Osteocyte (in vitro differentiated cells): Measurements from ENCODE around the gene BMP7. TPM values are rescaled to one million over a fixed set of nuclear protein-coding genes. Genes with fewer than 3 reads are reported as not detected.

Experiments used
- DNase-seq: peaks from one replicate; pipeline ENCODE4 v3.0.0; 2021; ENCODE audit warnings: mixed read lengths; ENCODE audit not compliant: unreplicated experiment; ENCODE audit errors: extremely low spot score
- H3K27ac Mint-ChIP-seq: one replicate; pipeline ENCODE4 v1.8.0; 2021; ENCODE audit warnings: mild to moderate bottlenecking, mixed read lengths; ENCODE audit not compliant: unreplicated experiment
- H3K27me3 Mint-ChIP-seq: one replicate; pipeline ENCODE4 v1.8.0; 2021; ENCODE audit warnings: mixed read lengths; ENCODE audit not compliant: unreplicated experiment
- H3K36me3 Mint-ChIP-seq: one replicate; pipeline ENCODE4 v1.8.0; 2021; ENCODE audit warnings: mixed read lengths; ENCODE audit not compliant: unreplicated experiment
- H3K4me1 Mint-ChIP-seq: one replicate; pipeline ENCODE4 v1.8.0; 2021; ENCODE audit warnings: mixed read lengths; ENCODE audit not compliant: unreplicated experiment
- H3K4me3 Mint-ChIP-seq: one replicate; pipeline ENCODE4 v1.8.0; 2021; ENCODE audit warnings: mild to moderate bottlenecking, moderate library complexity, mixed read lengths; ENCODE audit not compliant: unreplicated experiment
- H3K9me3 Mint-ChIP-seq: one replicate; pipeline ENCODE4 v1.8.0; 2021; ENCODE audit warnings: mixed read lengths; ENCODE audit not compliant: unreplicated experiment
- CTCF ChIP-seq: fragments of 200-600 bp; sonication (generic); IDR thresholded peaks from 2 replicates; pipeline ENCODE4 v1.5.0; 2021; ENCODE audit warnings: antibody characterized with exemption, mild to moderate bottlenecking, moderate library complexity
- total RNA-seq: library from RNA; stranded (reverse); gene quantifications from 2 replicates; pipeline ENCODE4 v1.2.1, GENCODE V29; 2021

The BMP7 gene
- total RNA-seq, 1 donor from 2014 or later, result not detected

- Mint-ChIP-seq H3K4me3 (no peak overlapping the region), H3K27ac (no peak overlapping the region), H3K9me3 (peaks cover 4% of the 10 kb centered on the region), H3K4me1 (no peaks in the 10 kb centered on the region), H3K36me3 (no peaks in the 10 kb centered on the region), H3K27me3 (peaks cover 78% of the 10 kb centered on the region)
- TF ChIP-seq CTCF, result no peak
- no peak for DNase-seq
Observed at GRCh38 chr20:57148263-57148662, 118.2 kb downstream of the BMP7 start.

GRCh38 chr20:57147185-57147584 lies 119.3 kb downstream of the BMP7 start:
- no peak overlapping the region for H3K4me3 Mint-ChIP-seq
- H3K27ac Mint-ChIP-seq, result no peak overlapping the region
- peaks cover 4% of the 10 kb centered on the region for H3K9me3 Mint-ChIP-seq
- H3K4me1 Mint-ChIP-seq, result no peaks in the 10 kb centered on the region
- no peak for DNase-seq
- TF ChIP-seq CTCF, result no peak
- H3K36me3 Mint-ChIP-seq, result no peaks in the 10 kb centered on the region
- peaks cover 78% of the 10 kb centered on the region for H3K27me3 Mint-ChIP-seq

- no peak overlapping the region for H3K4me3 Mint-ChIP-seq
Observed at GRCh38 chr20:57146155-57146554, 120.3 kb downstream of the BMP7 start.

GRCh38 chr20:57145089-57145631 lies 121.3 kb downstream of the BMP7 start:
- Mint-ChIP-seq H3K36me3 (no peaks in the 10 kb centered on the region), H3K4me3 (no peak overlapping the region), H3K27ac (no peak overlapping the region), H3K27me3 (peaks cover 69% of the 10 kb centered on the region), H3K9me3 (no peaks in the 10 kb centered on the region), H3K4me1 (no peaks in the 10 kb centered on the region)
- TF ChIP-seq CTCF, result no peak
- DNase-seq, result no peak

More at GRCh38 chr20:57146155-57146554, 120.3 kb downstream of the BMP7 start:
- peaks cover 71% of the 10 kb centered on the region for H3K27me3 Mint-ChIP-seq
- no peak overlapping the region for H3K27ac Mint-ChIP-seq
- H3K9me3 Mint-ChIP-seq, result peaks cover under 1% of the 10 kb centered on the region
- H3K4me1 Mint-ChIP-seq, result no peaks in the 10 kb centered on the region
- no peak for DNase-seq
- TF ChIP-seq CTCF, result no peak
- no peaks in the 10 kb centered on the region for H3K36me3 Mint-ChIP-seq

- TF ChIP-seq CTCF, result no peak
- H3K9me3 Mint-ChIP-seq, result no peaks in the 10 kb centered on the region
- DNase-seq, result no peak
- H3K36me3 Mint-ChIP-seq, result no peaks in the 10 kb centered on the region
- peaks cover 56% of the 10 kb centered on the region for H3K27me3 Mint-ChIP-seq
- H3K27ac Mint-ChIP-seq, result no peak overlapping the region
- H3K4me3 Mint-ChIP-seq, result no peak overlapping the region
- no peaks in the 10 kb centered on the region for H3K4me1 Mint-ChIP-seq
Observed at GRCh38 chr20:57143173-57143572, 123.3 kb downstream of the BMP7 start.
